ENCODE measurements around the gene TBPL1.
A peak's percentile ranks its signal among the peaks of the same experiment; 100 is the strongest.
"Not testable (repeated sequence)": the region's sequence is repeated elsewhere in the genome, so short reads cannot be mapped to it uniquely, and the experiment has no call there.

Gene TBPL1

DNA sequence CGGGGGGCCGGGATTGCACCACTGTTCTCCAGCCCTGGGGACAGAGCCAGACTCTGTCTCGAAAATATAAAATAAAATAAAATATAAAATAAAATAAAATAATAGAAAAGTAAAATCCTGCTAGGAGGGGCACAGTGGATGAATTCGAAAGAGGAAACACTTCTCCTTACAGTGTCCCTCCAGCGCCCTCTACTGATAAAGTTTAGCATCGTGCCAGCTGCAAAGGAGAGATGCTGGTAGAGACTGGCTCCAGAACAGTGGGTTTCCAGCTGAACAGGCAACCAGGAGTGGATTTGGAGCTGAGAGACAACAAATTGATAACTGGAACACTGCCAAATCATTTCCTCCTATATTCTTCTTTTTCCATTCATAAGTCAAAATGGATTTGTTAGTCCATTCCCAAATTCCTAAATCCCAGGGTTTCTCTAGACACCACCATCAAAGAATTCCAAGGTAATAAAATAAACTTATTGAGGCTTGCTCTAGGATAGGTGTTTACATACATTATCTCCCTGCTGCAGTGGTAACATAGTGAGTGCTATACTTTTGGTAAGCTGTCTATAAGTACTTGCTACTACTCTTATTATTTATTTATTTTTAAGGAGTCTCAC is 31.7 kb upstream of the TBPL1 start:
- TF ChIP-seq, protein P1, sequence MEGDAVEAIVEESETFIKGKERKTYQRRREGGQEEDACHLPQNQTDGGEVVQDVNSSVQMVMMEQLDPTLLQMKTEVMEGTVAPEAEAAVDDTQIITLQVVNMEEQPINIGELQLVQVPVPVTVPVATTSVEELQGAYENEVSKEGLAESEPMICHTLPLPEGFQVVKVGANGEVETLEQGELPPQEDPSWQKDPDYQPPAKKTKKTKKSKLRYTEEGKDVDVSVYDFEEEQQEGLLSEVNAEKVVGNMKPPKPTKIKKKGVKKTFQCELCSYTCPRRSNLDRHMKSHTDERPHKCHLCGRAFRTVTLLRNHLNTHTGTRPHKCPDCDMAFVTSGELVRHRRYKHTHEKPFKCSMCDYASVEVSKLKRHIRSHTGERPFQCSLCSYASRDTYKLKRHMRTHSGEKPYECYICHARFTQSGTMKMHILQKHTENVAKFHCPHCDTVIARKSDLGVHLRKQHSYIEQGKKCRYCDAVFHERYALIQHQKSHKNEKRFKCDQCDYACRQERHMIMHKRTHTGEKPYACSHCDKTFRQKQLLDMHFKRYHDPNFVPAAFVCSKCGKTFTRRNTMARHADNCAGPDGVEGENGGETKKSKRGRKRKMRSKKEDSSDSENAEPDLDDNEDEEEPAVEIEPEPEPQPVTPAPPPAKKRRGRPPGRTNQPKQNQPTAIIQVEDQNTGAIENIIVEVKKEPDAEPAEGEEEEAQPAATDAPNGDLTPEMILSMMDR (IDR thresholded peaks at IDR 0.05; ENCODE audit: low read depth, low read length), result peak; percentile 86
- DNase-seq (ENCODE audit: extremely low read depth, low read depth), result peak; percentile 44

DNA sequence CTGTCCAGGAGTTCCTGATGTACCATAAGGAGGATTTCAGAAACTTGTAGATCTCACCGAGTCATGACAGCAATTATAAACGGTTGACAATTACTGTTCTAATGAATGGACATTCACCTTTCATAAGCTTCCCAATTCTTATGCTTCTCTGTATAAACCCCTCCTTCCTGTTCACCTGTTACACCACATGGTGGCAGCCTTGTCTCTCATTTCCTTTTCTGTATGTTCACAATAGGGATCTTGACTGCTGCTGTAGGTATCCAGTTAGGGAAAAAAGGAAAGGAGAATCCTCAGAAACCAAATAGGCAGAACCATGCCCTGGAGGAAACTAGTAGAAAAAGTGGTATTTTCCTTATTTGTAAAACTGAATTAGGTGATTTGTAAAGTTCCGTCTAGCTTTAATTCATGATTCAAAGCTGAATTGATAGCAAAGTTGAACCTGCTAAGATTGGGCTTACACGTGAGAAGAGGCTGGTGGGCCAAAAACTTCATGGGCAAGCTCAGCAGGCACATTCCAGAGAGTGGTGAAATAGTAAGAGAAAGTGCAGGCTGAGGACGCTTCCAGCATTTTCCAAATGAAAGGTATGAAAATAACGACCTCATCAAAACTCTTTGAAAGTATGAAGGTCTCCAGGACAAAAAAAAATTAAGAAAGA is 29.0 kb upstream of the TBPL1 start:
- TF ChIP-seq, protein P1 (IDR thresholded peaks at IDR 0.05; ENCODE audit: low read depth, low read length), result peak; percentile 80
- peak; percentile 62 for DNase-seq (ENCODE audit: extremely low read depth, low read depth)

DNA sequence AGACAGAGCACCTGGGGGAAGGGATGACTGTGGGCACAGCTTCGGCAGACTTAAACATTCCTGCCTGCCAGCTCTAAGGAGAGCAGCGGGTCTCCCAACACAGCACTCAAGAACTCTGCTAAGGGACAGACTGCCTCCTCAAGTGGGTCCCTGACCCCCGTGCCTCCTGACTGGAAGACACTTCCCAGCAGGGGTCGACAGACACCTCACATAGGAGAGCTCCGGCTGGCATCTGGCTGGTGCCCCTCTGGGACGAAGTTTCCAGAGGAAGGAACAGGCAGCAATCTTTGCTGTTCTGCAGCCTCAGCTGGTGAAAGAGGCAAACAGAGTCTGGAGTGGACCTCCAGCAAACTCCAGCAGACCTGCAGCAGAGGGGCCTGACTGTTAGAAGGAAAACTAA is 21.8 kb upstream of the TBPL1 start:
- DNase-seq (ENCODE audit: extremely low read depth, low read depth), result not testable (repeated sequence)

DNA sequence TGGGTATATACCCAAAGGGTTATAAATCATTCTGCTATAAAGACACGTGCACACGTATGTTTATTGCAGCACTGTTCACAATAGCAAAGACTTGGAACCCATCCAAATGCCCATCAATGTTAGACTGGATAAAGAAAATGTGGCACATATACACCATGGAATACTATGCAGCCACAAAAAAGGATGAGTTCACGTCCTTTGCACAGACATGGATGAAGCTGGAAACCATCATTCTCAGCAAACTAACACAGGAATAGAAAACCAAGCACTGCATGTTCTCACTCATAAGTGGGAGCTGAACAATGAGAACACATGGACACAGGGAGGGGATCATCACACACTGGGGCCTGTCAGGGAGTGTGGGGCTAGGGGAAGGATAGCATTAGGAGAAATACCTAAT is 16.7 kb upstream of the TBPL1 start:
- DNase-seq (ENCODE audit: extremely low read depth, low read depth), result not testable (repeated sequence)

DNA sequence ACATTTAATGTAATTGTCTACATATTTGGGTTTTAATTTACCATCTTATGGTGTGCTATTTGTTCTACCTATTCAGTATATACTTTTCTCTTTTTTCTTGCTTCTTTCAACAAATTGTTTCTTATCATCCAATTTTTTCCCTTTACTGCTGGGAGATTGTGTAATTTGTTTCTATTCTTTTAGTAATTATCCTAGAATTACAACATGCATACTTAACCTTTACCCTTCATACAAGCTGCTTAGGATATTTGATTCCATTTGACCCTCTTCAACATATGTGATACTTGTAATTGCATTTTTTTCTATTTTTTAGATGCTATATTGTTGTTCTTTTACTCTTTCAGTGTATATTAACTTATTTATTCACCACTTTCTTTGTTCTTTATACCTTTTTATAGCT is 15.1 kb upstream of the TBPL1 start:
- no peak for DNase-seq (ENCODE audit: extremely low read depth, low read depth)
- TF ChIP-seq, protein P1 (IDR thresholded peaks at IDR 0.05; ENCODE audit: low read depth, low read length), result no peak

DNA sequence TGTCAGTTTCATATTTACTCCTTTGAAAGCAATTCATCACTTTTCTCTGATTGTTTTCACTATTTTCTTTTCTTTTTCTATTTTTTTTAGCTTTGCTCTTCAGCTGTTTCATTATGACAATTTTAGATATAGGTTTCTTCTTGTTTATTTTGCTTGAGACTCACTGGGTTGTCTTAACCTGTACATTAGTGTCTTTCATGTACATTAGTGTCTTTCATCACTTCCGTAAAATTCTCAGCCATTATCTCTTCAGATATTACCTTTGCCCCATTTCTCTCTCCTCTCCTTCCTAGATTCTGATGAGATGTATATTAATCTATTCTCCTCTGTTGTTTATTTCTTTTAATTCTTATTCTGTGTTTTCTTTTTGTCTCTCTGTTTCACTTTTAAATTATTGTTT is 14.5 kb upstream of the TBPL1 start:
- TF ChIP-seq, protein P1 (IDR thresholded peaks at IDR 0.05; ENCODE audit: low read depth, low read length), result no peak
- no peak for DNase-seq (ENCODE audit: extremely low read depth, low read depth)

DNA sequence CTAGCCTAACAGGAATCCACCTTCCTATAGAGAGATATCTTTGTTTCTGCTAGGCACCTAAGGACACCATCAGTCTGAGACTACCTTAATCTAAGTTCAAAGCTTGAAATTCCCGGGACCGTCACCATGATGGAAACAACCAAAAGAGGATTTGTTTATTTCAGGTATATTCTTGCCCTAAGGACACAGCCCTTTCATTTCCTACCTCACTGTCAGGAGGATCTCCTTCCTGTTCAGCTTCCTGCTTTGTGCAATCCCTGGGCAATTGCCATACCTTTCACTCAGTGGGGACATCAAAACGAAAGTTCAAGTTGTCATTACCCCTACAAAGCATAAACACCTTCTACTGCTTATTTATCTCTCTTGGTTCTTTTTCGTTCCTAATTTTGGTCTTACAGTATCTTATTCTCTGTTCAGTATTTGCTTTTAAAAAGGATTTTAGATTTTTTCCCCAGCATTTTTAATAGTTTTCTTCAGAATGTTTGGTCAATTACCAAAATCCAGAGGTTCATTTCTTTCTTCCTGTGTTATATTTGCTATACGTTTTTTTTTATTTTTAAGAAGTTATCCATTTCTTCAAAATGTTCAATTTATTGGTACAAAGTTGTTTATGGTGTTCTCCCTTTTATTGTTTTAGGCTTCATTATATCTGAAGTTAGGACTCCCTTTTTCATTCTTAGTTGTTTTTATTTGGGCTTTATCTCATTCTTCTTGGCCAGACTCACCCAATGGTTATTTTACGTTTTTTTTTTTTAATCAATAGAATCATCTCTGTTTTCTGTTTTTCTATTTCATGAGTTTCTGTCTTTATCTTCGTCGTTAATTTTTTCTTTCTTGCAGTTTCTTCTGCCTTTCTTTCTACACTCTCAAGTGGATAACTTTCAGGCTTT is 13.0 kb upstream of the TBPL1 start:
- TF ChIP-seq, protein P1 (IDR thresholded peaks at IDR 0.05; ENCODE audit: low read depth, low read length), result no peak
- DNase-seq (ENCODE audit: extremely low read depth, low read depth), result no peak

DNA sequence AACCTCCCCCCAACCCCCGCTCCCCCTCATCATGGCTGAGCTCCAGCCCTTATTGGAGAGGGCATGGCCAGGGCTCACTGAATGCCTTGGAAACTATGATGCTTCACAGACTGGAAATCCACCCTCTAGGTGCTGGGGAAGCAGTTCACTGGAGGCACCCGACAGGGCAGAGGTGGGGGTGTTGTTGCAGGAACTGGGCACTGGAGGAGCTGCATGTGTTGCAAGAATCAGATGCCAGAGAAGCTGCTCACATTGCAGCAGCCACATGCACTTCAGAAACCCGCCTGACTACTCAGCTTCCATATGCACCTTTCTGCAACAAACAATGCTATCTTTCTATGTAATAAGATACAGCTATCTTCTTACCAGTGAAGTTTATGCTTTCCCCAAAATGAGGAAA is 7.9 kb upstream of the TBPL1 start:
- no peak for DNase-seq (ENCODE audit: extremely low read depth, low read depth)
- TF ChIP-seq, protein P1 (IDR thresholded peaks at IDR 0.05; ENCODE audit: low read depth, low read length), result no peak

All from AG09319 (cell line).